Measurements from ENCODE around the gene MT1G.

Gene MT1G

GRCh38 chr16:56651586-56651985 is 16.3 kb downstream of the MT1G start, which contains the start of gene MT1B:
Gene MT1B, plus strand, starts transcription at chr16:56651886. Its CDS starts 68 bp downstream, at chr16:56651954.
- CTCF ChIA-PET: no interaction called here
- POLR2A ChIA-PET: no interaction called here
- H3K4me3 ChIP-seq (ENCODE audit: low read depth, low read length): no peak within 1 kb of the TSS
- DNase-seq (ENCODE audit: low read depth, low spot score): no peak
- TF ChIP-seq CTCF (IDR thresholded peaks at IDR 0.05; ENCODE audit: insufficient read depth, low read length, missing control alignments): no peak

GRCh38 chr16:56649820-56650219 is 18.0 kb downstream of the MT1G start:
- CTCF ChIA-PET: no interaction called here
- H3K4me3 ChIP-seq (ENCODE audit: low read depth, low read length): no peak overlapping the region
- POLR2A ChIA-PET: no interaction called here
- no peak for DNase-seq (ENCODE audit: low read depth, low spot score)
- TF ChIP-seq CTCF (IDR thresholded peaks at IDR 0.05; ENCODE audit: insufficient read depth, low read length, missing control alignments): no peak

- POLR2A ChIA-PET: no interaction called here
- no peak for DNase-seq (ENCODE audit: low read depth, low spot score)
- no peak for TF ChIP-seq CTCF (IDR thresholded peaks at IDR 0.05; ENCODE audit: insufficient read depth, low read length, missing control alignments)
- no peak overlapping the region for H3K4me3 ChIP-seq (ENCODE audit: low read depth, low read length)
- CTCF ChIA-PET: interaction anchor here (1.2 to 1.4 kb wide), 2 partner anchors 24 to 45 kb away, joined by 3 read pairs; no protein-coding TSS in a partner anchor
Observed at GRCh38 chr16:56649271-56649670, 18.6 kb downstream of the MT1G start.

- DNase-seq (ENCODE audit: low read depth, low spot score): no peak
- CTCF ChIA-PET: interaction anchor here (1.0 to 1.4 kb wide), 2 partner anchors 8 to 26 kb away, joined by 3 read pairs; no protein-coding TSS in a partner anchor
- no peak for TF ChIP-seq CTCF (IDR thresholded peaks at IDR 0.05; ENCODE audit: insufficient read depth, low read length, missing control alignments)
- H3K4me3 ChIP-seq (ENCODE audit: low read depth, low read length): no peak overlapping the region
- POLR2A ChIA-PET: no interaction called here
Observed at GRCh38 chr16:56647641-56648431, 20.0 kb downstream of the MT1G start.

GRCh38 chr16:56645838-56646237 is 22.0 kb downstream of the MT1G start:
- DNase-seq (ENCODE audit: low read depth, low spot score): no peak
- POLR2A ChIA-PET: no interaction called here
- no peak for TF ChIP-seq CTCF (IDR thresholded peaks at IDR 0.05; ENCODE audit: insufficient read depth, low read length, missing control alignments)
- H3K4me3 ChIP-seq (ENCODE audit: low read depth, low read length): no peak overlapping the region
- CTCF ChIA-PET: interaction anchor here (1.2 kb wide), 1 partner anchor 15 kb away, joined by 3 read pairs; no protein-coding TSS in a partner anchor

GRCh38 chr16:56645311-56645710 is 22.6 kb downstream of the MT1G start:
- ChIA-PET CTCF (no interaction called here), POLR2A (interaction anchor here (1.9 kb wide), 1 partner anchor 18 kb away, joined by 4 read pairs; no protein-coding TSS in a partner anchor)
- DNase-seq (ENCODE audit: low read depth, low spot score): no peak

More at GRCh38 chr16:56645311-56645710, 22.6 kb downstream of the MT1G start:
- H3K4me3 ChIP-seq (ENCODE audit: low read depth, low read length): no peak overlapping the region
- no peak for TF ChIP-seq CTCF (IDR thresholded peaks at IDR 0.05; ENCODE audit: insufficient read depth, low read length, missing control alignments)

Measured in AG04449 (cell line).